Measurements from ENCODE around the gene COASY. TPM values are rescaled to one million over a fixed set of nuclear protein-coding genes. Genes with fewer than 3 reads are reported as not detected.
A peak's percentile ranks its signal among the peaks of the same experiment; 100 is the strongest.
"Not testable (repeated sequence)": the region's sequence is repeated elsewhere in the genome, so short reads cannot be mapped to it uniquely, and the experiment has no call there.

Gene COASY
- total RNA-seq, 3 donors from 2014 or later (not counting 1 experiment from before 2014, with no cell fraction given), result 61.1 to 67.8 (median 62.3) TPM

- Mint-ChIP-seq H3K4me3 (peak overlapping the region; percentile 11), H3K36me3 (no peaks in the 10 kb centered on the region), H3K9me3 (no peaks in the 10 kb centered on the region), H3K27me3 (ENCODE audit: low read depth in 2 of 2) (no peaks in the 10 kb centered on the region), H3K27ac (no peak overlapping the region), H3K4me1 (peaks cover 9 to 18% of the 10 kb centered on the region in 2 donors)
- Histone ChIP-seq H3K4me1 (ENCODE audit: control insufficient read depth, insufficient read depth, low read length) (peaks cover 15% of the 10 kb centered on the region), H3K9me3 (ENCODE audit: control insufficient read depth, insufficient read depth, low read length) (no peaks in the 10 kb centered on the region), H3K4me3 (ENCODE audit: low read length) (peak overlapping the region; percentile 27), H3K36me3 (ENCODE audit: control insufficient read depth, insufficient read depth, low read length) (peaks cover 3% of the 10 kb centered on the region), H3K27ac (ENCODE audit: low read length) (no peak overlapping the region), H3K27me3 (ENCODE audit: control insufficient read depth, insufficient read depth, low read length) (no peaks in the 10 kb centered on the region)
- ATAC-seq (peak; percentile 71 to 95 (median 93)), DNase-seq (peak; percentile 58 to 83)
- intact Hi-C loops (cut with micrococcal nuclease), result no loop called here
- TF ChIP-seq CTCF (IDR thresholded peaks at IDR 0.05), result peak; percentile 22
- 22% methylated on average over 70 of the region's 74 CpGs for WGBS (ENCODE audit: insufficient coverage)
Observed at GRCh38 chr17:42548070-42548837, 13.7 kb upstream of the COASY start.

- intact Hi-C loops (cut with micrococcal nuclease), result no loop called here
Observed at GRCh38 chr17:42548993-42549755, 12.8 kb upstream of the COASY start.

GRCh38 chr17:42552736-42553135, 9.2 kb upstream of the COASY start, which contains the start of gene HSD17B1:
Gene HSD17B1 (plus strand): TSS chr17:42552923. CDS start chr17:42552934, 11 bp downstream.
- H3K27me3 Mint-ChIP-seq (ENCODE audit: low read depth in 2 of 2); DNase-seq; H3K36me3 ChIP-seq (ENCODE audit: control insufficient read depth, insufficient read depth, low read length); H3K9me3 Mint-ChIP-seq; ATAC-seq; H3K4me3 ChIP-seq (ENCODE audit: low read length); H3K9me3 ChIP-seq (ENCODE audit: control insufficient read depth, insufficient read depth, low read length); H3K36me3 Mint-ChIP-seq; intact Hi-C loops (cut with micrococcal nuclease); H3K27ac ChIP-seq (ENCODE audit: low read length); H3K27me3 ChIP-seq (ENCODE audit: control insufficient read depth, insufficient read depth, low read length): not testable (repeated sequence)
- Mint-ChIP-seq H3K4me3 (peak within 1 kb of the TSS; percentile 91), H3K27ac (peak within 1 kb of the TSS in 1 of 2 donors; percentile 91), H3K4me1 (peaks cover 18 to 43% of the 10 kb centered on the region in 2 donors)
- H3K4me1 ChIP-seq (ENCODE audit: control insufficient read depth, insufficient read depth, low read length), result peaks cover 42% of the 10 kb centered on the region
- 97% methylated on average over 15 of the region's 15 CpGs for WGBS (ENCODE audit: insufficient coverage)

More at GRCh38 chr17:42548993-42549755, 12.8 kb upstream of the COASY start:
- H3K4me3 ChIP-seq (ENCODE audit: low read length), result no peak overlapping the region
- Mint-ChIP-seq H3K4me3 (peak overlapping the region; percentile 65), H3K27me3 (ENCODE audit: low read depth in 2 of 2) (no peaks in the 10 kb centered on the region), H3K27ac (no peak overlapping the region), H3K9me3 (no peaks in the 10 kb centered on the region), H3K36me3 (no peaks in the 10 kb centered on the region), H3K4me1 (peaks cover 9 to 28% of the 10 kb centered on the region in 2 donors)
- no peaks in the 10 kb centered on the region for H3K9me3 ChIP-seq (ENCODE audit: control insufficient read depth, insufficient read depth, low read length)
- H3K27ac ChIP-seq (ENCODE audit: low read length), result no peak overlapping the region
- peaks cover 25% of the 10 kb centered on the region for H3K4me1 ChIP-seq (ENCODE audit: control insufficient read depth, insufficient read depth, low read length)
- 77% methylated on average over 10 of the region's 14 CpGs for WGBS (ENCODE audit: insufficient coverage)
- TF ChIP-seq CTCF (IDR thresholded peaks at IDR 0.05), result no peak
- DNase-seq (no peak), ATAC-seq (no peak)
- no peaks in the 10 kb centered on the region for H3K27me3 ChIP-seq (ENCODE audit: control insufficient read depth, insufficient read depth, low read length)
- no peaks in the 10 kb centered on the region for H3K36me3 ChIP-seq (ENCODE audit: control insufficient read depth, insufficient read depth, low read length)

Data from natural killer cell (primary cell).